Astrocyte (in vitro differentiated cells and primary cell): ENCODE results near the gene SLC28A3. TPM values are rescaled to one million over a fixed set of nuclear protein-coding genes. Genes with fewer than 3 reads are reported as not detected.

Source experiments
- DNase-seq: peaks from one replicate; pipeline ENCODE4 v3.0.0-alpha.2; 2010; ENCODE audit warnings: low read depth
- FAIRE-seq: peaks from 2 replicates; lab custom pipeline; 2011; peaks lifted over from hg19 to GRCh38; lab: Jason Lieb, UNC
- H2AFZ ChIP-seq: 2 replicates; pipeline ENCODE4 v1.6.0; 2012; ENCODE audit warnings: low read depth, low read length, inconsistent platforms
- H3K27ac ChIP-seq: 2 replicates; pipeline ENCODE4 v1.5.1; 2011; ENCODE audit warnings: low read depth, low read length, inconsistent platforms
- H3K27me3 ChIP-seq: 2 replicates; pipeline ENCODE4 v1.6.0; 2011; ENCODE audit warnings: low read length, inconsistent platforms; ENCODE audit not compliant: insufficient read depth
- H3K36me3 ChIP-seq: 2 replicates; pipeline ENCODE4 v1.5.1; 2011; ENCODE audit warnings: low read length, inconsistent platforms; ENCODE audit not compliant: insufficient read depth
- H3K4me1 ChIP-seq: 2 replicates; pipeline ENCODE4 v1.5.1; 2011; ENCODE audit warnings: low read length, inconsistent platforms; ENCODE audit not compliant: insufficient read depth
- H3K4me2 ChIP-seq: 2 replicates; pipeline ENCODE4 v1.6.0; 2012; ENCODE audit warnings: low read length, inconsistent platforms
- H3K4me3 ChIP-seq: 2 replicates; pipeline ENCODE4 v1.5.1; 2011; ENCODE audit warnings: low read depth, mild to moderate bottlenecking, low read length, inconsistent platforms; ENCODE audit not compliant: insufficient read depth
- H3K79me2 ChIP-seq: 2 replicates; pipeline ENCODE4 v1.6.0; 2012; ENCODE audit warnings: mild to moderate bottlenecking, low read length, inconsistent platforms; ENCODE audit not compliant: insufficient read depth
- H3K9ac ChIP-seq: 2 replicates; pipeline ENCODE4 v1.6.0; 2012; ENCODE audit warnings: mild to moderate bottlenecking, low read length, inconsistent platforms
- H3K9me3 ChIP-seq: 2 replicates; pipeline ENCODE4 v1.5.1; 2012; ENCODE audit warnings: low read depth, mild to moderate bottlenecking, low read length, inconsistent platforms; ENCODE audit not compliant: insufficient read depth
- H4K20me1 ChIP-seq: 2 replicates; pipeline ENCODE4 v1.6.0; 2012; ENCODE audit warnings: low read length, inconsistent platforms; ENCODE audit not compliant: insufficient read depth
- H3K27ac Mint-ChIP-seq: one replicate; pipeline ENCODE4 v1.8.0; 2021; ENCODE audit warnings: mild to moderate bottlenecking, mixed read lengths; ENCODE audit not compliant: unreplicated experiment
- H3K27me3 Mint-ChIP-seq: one replicate; pipeline ENCODE4 v1.8.0; 2021; ENCODE audit warnings: low read depth, mixed read lengths; ENCODE audit not compliant: unreplicated experiment
- H3K36me3 Mint-ChIP-seq: one replicate; pipeline ENCODE4 v1.8.0; 2021; ENCODE audit warnings: low read depth, mixed read lengths; ENCODE audit not compliant: unreplicated experiment
- H3K4me1 Mint-ChIP-seq: one replicate; pipeline ENCODE4 v1.8.0; 2021; ENCODE audit warnings: low read depth, mixed read lengths; ENCODE audit not compliant: unreplicated experiment
- H3K4me3 Mint-ChIP-seq: one replicate; pipeline ENCODE4 v1.8.0; 2021; ENCODE audit warnings: mild to moderate bottlenecking, moderate library complexity, mixed read lengths; ENCODE audit not compliant: unreplicated experiment
- H3K9me3 Mint-ChIP-seq: one replicate; pipeline ENCODE4 v1.8.0; 2021; ENCODE audit warnings: mild to moderate bottlenecking, mixed read lengths; ENCODE audit not compliant: unreplicated experiment
- CTCF ChIP-seq: IDR thresholded peaks from 2 replicates; pipeline ENCODE4 v1.5.1; 2011; ENCODE audit warnings: low read depth, mild to moderate bottlenecking, inconsistent platforms, low read length, moderate library complexity; ENCODE audit not compliant: insufficient read depth
- EZH2 ChIP-seq: IDR thresholded peaks from 2 replicates; pipeline ENCODE4 v1.6.1; 2012; ENCODE audit warnings: mild to moderate bottlenecking, low read length, inconsistent platforms; ENCODE audit not compliant: insufficient read depth
- total RNA-seq: library from RNA; stranded (reverse); gene quantifications from 2 replicates; pipeline ENCODE4 v1.2.1, GENCODE V29; 2021

Gene SLC28A3
- total RNA-seq, 1 donor from 2014 or later, result 0.30 TPM

- H3K9me3 ChIP-seq, result no peaks in the 10 kb centered on the region
- H3K36me3 ChIP-seq, result no peaks in the 10 kb centered on the region
- H3K27ac ChIP-seq, result no peak overlapping the region
- Mint-ChIP-seq H3K4me1 (peaks cover 3% of the 10 kb centered on the region), H3K27me3 (no peaks in the 10 kb centered on the region), H3K27ac (peak overlapping the region; percentile 91), H3K9me3 (no peaks in the 10 kb centered on the region), H3K4me3 (no peak overlapping the region), H3K36me3 (no peaks in the 10 kb centered on the region)
- peak overlapping the region; percentile 4 for H2AFZ ChIP-seq
- no peaks in the 10 kb centered on the region for H4K20me1 ChIP-seq
- no peaks in the 10 kb centered on the region for H3K27me3 ChIP-seq
- H3K4me3 ChIP-seq, result no peak overlapping the region
- no peak overlapping the region for H3K9ac ChIP-seq
- no peak for DNase-seq
- TF ChIP-seq EZH2 (no peak), CTCF (no peak)
- H3K4me1 ChIP-seq, result no peaks in the 10 kb centered on the region
- no peaks in the 10 kb centered on the region for H3K79me2 ChIP-seq
- FAIRE-seq, result no peak
- H3K4me2 ChIP-seq, result no peak overlapping the region
Observed at GRCh38 chr9:84357275-84357674, 16.7 kb upstream of the SLC28A3 start.

DNA sequence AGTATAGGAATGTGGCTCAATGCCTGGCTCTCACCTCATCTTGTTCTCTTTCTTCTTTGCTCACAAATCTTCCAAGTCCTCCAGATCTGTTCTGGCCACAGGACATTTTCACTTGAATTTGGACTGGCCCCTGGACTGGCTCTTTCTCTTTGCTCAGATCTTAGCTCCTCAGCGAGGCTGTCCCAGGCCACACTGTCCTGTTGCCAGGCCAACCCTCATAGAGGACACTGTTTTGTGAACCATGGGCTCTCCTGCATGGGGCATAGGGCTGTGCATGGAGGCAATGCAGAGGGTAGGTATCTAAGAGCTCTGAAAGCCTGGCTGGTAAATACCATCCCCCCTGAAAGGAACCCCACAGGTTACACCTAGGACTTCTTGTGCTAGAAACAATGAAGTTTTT lies 13.5 kb upstream of the SLC28A3 start:
- H3K36me3 Mint-ChIP-seq, result no peaks in the 10 kb centered on the region
- H3K9me3 ChIP-seq, result no peaks in the 10 kb centered on the region
- H3K79me2 ChIP-seq, result no peaks in the 10 kb centered on the region
- no peak overlapping the region for H3K4me3 Mint-ChIP-seq
- H4K20me1 ChIP-seq, result no peaks in the 10 kb centered on the region
- no peak overlapping the region for H3K4me3 ChIP-seq
- peaks cover 3% of the 10 kb centered on the region for H3K9me3 Mint-ChIP-seq
- H3K27me3 Mint-ChIP-seq, result no peaks in the 10 kb centered on the region
- H3K36me3 ChIP-seq, result no peaks in the 10 kb centered on the region
- H3K4me1 ChIP-seq, result no peaks in the 10 kb centered on the region
- H3K4me1 Mint-ChIP-seq, result peaks cover 3% of the 10 kb centered on the region
- H3K9ac ChIP-seq, result no peak overlapping the region
- DNase-seq (no peak), FAIRE-seq (no peak)
- no peak overlapping the region for H2AFZ ChIP-seq
- TF ChIP-seq EZH2 (no peak), CTCF (no peak)
- H3K27me3 ChIP-seq, result no peaks in the 10 kb centered on the region
- H3K27ac ChIP-seq, result no peak overlapping the region
- H3K27ac Mint-ChIP-seq, result no peak overlapping the region
- no peak overlapping the region for H3K4me2 ChIP-seq

GRCh38 chr9:84349671-84350070 lies 9.1 kb upstream of the SLC28A3 start:
- no peak overlapping the region for H3K9ac ChIP-seq
- no peak overlapping the region for H3K4me2 ChIP-seq
- H3K79me2 ChIP-seq, result no peaks in the 10 kb centered on the region
- TF ChIP-seq EZH2 (no peak), CTCF (no peak)
- DNase-seq (no peak), FAIRE-seq (no peak)
- peaks cover 11% of the 10 kb centered on the region for H3K9me3 Mint-ChIP-seq
- H2AFZ ChIP-seq, result no peak overlapping the region
- no peaks in the 10 kb centered on the region for H3K27me3 Mint-ChIP-seq
- no peaks in the 10 kb centered on the region for H3K36me3 Mint-ChIP-seq
- H3K27ac Mint-ChIP-seq, result no peak overlapping the region
- no peaks in the 10 kb centered on the region for H3K36me3 ChIP-seq
- H3K4me3 Mint-ChIP-seq, result no peak overlapping the region
- no peaks in the 10 kb centered on the region for H3K27me3 ChIP-seq
- no peaks in the 10 kb centered on the region for H3K4me1 Mint-ChIP-seq
- H3K27ac ChIP-seq, result no peak overlapping the region
- H4K20me1 ChIP-seq, result no peaks in the 10 kb centered on the region
- no peaks in the 10 kb centered on the region for H3K4me1 ChIP-seq
- H3K4me3 ChIP-seq, result no peak overlapping the region
- H3K9me3 ChIP-seq, result no peaks in the 10 kb centered on the region
